Stimulated activated CD8-positive, alpha-beta memory T cell treated with anti-CD3 and anti-CD28 coated beads, Interleukin-4, amount 100 ng/mL, for 48 hours (primary cell): Measurements from ENCODE around the gene VNN1.

Experiments
- DNase-seq: peaks from one replicate; pipeline ENCODE4 v3.0.0-alpha.2; 2020

VNN1 gene, protein sequence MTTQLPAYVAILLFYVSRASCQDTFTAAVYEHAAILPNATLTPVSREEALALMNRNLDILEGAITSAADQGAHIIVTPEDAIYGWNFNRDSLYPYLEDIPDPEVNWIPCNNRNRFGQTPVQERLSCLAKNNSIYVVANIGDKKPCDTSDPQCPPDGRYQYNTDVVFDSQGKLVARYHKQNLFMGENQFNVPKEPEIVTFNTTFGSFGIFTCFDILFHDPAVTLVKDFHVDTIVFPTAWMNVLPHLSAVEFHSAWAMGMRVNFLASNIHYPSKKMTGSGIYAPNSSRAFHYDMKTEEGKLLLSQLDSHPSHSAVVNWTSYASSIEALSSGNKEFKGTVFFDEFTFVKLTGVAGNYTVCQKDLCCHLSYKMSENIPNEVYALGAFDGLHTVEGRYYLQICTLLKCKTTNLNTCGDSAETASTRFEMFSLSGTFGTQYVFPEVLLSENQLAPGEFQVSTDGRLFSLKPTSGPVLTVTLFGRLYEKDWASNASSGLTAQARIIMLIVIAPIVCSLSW

DNA sequence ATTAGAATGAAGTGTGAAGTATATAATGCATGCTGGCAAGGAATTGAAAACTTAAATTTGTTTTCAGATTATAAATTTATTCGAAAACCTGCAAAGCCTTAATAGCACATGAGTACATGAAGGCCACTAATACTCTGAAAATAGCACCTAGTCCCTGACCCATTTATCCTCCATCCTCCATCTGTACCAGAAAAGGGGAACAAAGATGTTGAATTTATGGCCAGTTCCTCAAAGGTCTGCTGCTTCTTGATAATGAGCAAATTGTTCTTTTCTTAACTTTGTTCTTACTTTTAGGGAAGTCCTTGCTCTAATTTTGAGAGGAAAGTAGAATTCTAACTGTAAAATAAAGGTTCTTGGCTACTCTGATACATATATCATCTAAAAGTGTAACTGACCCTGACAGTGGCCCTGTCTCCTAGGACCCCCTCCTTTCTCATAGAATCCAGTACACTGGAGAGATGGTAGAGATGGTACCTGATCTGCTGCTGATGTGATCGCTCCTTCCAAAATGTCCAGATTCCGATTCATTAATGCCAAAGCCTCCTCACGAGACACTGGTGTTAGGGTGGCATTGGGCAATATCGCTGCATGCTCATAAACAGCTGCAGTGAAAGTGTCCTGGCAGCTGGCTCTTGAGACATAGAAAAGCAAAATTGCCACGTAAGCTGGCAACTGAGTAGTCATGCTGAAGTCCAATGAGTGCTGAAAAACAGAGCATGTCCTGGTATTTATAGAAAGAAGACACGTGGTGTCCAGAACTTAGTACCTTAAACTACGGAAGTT lies at the start of gene VNN1:
TSS of gene VNN1 (minus strand) at position 704 of the 783 bp plus-strand sequence. CDS start at position 684, 20 bp downstream.
- DNase-seq: no peak

DNA sequence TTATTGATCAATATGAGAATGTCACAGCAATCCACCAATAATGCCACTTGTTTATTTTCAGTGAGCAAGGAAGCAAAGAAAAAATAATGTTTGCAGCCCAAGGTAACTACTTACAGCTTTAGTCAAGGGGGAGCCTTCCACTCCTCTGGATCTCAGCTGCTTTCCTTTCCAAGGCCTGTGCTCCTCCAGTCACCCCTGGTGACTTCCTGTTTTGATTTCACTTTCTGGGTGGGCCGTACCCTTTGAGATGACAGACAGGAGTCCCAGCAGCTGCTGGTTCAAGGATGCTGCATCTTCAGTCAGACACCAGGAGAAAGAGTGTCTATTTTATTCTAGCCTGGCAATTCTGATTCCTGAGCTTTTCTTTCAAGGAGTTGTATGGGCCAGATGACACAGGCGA lies 49.4 kb upstream of the VNN1 start:
- DNase-seq: peak; percentile 43

DNA sequence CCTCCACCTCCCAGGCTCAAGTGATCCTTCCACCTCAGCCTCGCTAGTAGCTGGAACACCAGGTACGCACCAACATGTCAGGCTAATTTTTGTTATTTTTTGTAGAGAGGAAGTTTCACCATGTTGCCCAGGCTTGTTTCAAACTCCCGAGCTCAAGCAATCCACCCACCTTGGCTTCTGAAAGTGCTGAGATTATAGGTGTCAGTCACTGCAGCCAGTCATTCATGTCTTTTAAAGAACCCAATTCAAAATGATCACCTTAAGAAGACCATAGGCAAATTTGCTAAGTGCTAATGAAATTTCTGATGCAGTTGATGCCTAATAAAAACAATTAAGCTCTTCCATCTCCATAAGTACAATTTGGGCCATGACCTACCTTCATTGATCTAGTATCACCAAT lies 46.4 kb upstream of the VNN1 start:
- no peak for DNase-seq

DNA sequence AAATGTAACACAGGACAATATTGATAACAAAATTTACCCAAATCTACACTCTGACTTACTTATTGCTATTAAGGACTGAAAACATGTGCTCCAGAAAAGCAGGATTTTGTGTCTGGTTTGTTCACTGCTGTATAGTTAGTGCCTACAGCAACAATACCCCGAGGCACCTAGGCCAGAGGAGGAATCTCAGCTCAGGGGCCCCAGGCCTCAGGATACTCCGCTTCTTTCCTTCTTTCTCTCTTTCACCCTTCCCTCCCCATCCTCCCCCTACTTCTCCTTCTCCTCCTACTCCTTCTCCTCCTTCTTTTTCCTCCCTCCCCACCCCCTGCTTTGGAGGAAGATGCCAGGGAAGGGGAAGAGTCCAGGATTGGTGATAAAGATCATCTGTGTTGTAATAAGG lies 44.8 kb upstream of the VNN1 start:
- no peak for DNase-seq

DNA sequence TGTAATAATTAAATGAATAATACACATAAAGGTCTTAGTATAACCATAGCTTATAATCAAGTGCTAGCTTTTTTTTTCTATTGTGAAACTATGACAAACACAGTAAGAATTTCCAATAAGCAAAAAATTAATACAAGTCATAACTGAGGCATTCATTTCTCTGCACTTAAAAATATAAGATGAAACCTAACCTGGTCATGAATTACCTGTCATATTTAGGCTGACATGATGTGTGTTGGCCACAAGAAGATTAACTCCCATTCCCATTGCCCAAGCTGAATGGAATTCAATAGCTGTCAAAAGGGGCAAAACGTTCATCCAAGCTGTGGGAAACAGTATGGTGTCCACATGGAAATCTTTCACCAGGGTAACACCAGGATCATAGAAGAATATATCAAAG lies 38.4 kb upstream of the VNN1 start:
- DNase-seq: no peak

DNA sequence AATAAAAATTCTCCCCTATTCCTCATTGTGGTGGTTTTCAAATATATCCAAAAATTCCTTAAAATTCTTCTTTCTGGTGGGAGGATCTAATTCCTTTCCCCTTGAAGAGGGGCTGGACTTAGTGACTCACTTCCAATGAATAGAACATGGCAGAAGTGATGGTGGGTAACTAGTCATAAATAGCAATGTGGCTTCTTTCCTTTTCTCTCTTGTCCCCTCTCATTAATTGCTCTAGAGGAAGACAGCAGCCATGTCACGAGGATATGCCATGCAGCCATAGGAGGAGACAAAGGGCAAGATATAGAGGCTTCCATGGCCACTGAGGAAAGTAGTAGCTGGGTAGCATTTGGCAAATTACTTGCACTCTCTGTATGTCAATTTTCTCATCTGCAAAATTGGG lies 38.0 kb upstream of the VNN1 start:
- DNase-seq: no peak

DNA sequence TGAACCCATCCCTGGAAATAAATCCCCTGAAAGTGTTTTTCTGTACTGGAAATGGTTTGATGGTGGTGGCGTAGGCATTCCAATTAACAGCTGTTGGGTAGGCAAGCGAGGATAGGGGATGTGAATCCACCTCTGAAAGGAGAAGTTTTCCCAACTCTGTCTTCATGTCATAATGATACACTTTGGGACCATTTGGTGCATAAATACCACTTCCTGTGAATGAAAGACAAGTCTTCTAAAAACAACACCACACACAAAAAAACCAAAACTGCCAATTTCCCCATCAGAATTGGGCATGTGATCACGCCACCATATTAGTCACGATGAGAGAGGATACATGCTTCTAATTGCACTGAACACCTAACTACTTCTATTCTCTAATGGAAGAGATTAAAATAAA lies 37.5 kb upstream of the VNN1 start:
- DNase-seq: no peak

DNA sequence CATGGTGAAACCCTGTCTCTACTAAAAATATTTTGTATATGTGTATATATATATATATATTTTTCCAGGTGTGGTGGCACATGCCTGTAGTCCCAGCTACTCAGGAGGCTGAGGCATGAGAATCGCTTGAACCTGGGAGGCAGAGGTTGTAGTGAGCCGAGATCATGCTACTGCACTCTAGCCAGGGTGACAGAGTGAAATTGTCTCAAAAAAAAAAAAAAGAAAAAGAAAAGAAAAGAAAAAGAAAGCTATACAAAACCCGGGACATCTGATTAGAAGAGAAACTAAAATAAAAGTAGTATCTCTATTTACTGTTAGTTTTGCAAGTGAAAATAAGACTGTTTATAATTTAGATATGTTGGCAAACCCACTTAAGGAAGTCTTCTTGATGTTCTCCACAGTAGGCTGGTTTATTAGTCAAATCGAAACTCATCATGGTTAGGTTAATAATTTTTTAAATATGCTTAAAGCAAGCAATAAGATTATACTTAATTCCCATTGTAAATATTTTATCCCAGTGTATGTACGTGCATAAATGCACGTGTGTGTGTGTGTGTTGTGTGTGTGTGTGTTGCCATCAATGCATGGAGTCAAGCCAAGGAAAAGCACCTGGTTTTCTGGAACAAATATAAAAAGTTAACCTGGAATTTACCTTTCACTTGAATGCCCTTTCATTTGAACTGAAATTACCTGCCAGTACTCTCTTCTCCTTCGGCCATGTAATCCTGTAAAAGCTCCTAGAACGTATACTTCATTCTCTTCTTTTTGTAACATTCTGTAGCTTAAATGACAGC lies 36.8 kb upstream of the VNN1 start:
- no peak for DNase-seq

DNA sequence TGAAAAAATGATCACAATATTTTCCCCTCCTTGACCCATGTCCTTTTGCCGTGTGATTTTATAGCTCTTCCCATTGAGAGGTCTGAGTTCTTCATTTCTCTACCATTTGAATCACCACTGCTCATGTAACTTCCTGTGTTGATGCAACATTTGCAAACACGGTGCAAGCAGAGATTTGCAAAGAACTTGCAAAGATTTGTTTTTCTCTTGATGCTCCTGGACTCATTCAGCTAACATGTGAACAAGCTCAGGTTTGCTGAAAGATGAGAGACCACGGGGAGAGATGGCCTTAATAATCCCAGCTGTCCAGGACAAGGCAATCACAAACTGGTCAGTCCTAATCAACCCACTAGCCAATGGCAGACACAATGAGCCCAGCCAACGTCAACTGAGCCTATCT lies 35.3 kb upstream of the VNN1 start:
- no peak for DNase-seq

DNA sequence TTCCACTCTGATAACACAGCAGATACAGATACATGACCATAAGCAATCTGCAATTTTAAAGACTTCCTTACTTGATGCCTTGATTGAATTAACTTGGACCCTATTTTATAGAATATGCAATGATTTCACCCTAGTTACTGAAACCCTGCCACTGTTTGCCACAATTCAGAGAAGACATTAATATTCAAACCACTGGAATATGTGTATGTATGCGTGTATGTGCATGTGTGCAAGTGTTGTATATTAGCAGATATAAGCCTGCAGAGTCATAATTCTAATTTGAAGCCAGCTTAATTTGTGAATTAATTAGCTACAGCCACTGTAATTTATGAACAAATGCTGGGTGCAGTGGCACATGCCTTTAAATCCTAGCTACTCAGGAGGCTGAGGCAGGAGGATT lies 34.6 kb upstream of the VNN1 start:
- DNase-seq: no peak

DNA sequence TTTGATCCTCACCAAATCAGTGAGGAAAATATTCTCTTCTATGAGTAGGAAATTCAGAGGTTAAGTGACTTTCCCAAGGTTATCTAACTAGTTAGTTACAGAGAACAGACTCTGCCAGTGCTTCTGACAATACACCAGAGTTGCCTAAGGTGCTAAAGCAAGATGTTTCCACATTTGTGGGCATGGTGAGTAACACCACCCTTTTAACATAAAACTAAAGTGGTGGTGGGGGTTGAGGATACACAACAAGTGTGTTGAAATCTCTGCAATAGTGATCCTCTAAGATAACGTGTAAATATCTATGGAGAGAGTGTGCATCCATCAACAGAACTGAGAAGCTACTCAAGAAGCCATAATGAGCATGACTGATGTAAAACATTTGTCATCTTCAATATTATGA lies 32.2 kb upstream of the VNN1 start:
- no peak for DNase-seq

DNA sequence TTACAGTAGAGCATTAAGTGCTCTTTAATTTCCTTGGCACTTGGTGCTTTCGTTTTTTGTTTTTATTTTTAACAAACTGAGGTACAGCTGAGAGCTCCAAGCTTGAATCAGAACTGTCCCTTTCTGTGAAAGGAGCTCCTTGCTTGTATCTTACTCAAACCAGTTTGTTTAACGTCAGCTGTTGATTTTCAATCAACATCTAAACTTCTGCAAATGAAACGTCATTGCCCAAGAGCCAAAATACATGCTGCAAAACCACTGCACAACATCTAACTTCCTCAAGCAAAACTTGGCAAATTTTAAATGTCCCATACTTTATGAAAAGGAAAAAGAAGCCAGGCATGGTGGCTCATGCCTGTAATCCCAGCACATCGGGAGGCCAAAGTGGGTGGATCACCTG lies 28.6 kb upstream of the VNN1 start:
- no peak for DNase-seq

DNA sequence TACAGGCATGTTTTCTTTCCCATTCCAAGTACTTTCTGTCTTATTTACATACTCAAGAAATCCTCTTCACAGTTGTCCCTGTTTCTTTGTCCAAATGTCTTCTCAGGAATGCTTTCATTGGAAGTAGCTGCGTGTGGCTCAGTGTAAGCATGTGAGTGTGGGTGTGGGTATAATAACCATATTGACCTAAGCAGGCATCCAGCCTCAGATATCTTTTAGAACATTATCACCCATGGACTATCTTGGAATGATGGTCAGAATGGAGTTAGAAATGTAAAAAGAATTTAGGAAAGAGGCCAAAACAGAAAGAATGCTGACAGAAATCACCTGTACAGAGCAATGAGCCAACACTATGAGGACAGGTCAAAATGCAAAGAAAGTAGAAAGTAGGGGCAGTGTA lies 27.4 kb upstream of the VNN1 start:
- no peak for DNase-seq

DNA sequence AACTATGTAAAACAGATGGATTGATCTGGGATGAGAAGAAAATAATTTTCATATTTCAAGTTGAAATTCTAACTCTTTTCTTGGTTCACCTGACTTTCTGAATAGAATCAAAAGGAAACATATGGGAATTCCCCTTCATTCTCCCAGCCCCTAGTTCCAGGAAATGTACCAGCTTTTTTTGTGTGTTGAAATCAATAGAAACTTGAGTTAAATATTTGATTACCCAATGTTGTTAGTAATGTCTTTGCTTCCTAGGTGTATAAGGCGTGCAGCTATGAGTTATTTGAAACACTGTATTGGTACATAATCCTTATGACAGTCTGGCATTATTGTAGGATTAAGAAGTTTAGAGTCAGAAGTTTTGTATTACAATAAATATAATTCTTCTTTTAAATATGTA lies 22.4 kb upstream of the VNN1 start:
- no peak for DNase-seq

DNA sequence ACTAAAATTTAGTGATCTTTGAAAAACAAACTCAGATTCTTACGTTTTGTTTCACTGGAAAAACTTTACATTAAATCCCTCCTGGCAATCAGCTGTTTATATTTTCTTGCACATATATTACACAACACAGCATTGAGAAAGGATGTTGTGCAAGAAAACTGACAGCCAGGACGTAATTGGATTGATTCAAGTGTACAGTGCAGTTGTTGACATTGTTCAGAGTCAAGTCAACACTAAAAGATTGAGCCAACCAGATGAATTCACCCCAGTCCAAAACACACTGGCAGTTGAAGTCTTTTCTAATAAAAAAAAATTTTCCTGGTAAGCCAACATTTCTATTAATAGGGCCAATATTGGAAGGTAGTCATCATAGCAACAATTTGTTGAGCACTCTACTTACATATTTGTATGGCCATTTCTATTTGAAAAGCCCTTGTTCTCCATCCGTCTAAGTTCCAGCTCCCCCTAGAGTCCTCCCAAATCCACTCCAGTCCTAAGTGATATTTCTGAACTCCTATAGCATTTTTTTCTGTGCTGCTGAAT lies 20.9 kb upstream of the VNN1 start:
- no peak for DNase-seq

DNA sequence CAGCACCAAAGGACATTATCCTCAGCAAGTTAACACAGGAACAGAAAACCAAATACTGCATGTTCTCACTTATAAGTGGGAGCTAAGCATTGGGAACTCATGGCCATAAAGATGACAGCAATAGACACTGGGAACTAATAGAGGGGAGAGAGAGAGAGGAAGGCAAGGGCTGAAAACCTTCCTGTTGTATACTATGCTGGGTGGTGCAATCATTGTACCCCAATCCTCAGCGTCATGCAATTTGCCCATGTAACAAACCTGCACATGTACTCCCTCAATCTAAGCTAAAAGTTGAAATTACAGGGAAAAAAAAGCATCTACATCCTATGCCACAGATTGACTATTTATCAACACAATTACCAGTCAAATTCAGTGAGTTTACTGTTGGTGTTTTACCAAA lies 20.0 kb upstream of the VNN1 start:
- DNase-seq: no peak

DNA sequence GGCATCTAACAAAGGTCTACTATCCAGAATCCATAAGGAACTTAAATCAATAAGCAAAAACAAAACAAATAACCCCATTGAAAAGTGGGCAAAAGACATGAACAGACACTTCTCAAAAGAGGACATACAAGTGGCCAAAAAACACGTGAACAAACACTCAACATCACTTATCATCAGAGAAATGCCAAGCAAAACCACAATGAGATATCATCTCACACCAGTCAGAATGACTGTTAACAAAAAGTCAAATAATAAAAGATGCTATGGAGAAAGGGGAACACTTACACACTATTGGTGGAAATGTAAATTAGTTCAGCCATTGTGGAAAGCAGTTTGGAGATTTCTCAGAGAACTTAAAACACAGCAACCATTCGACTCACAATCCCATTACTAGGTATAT lies 19.4 kb upstream of the VNN1 start:
- no peak for DNase-seq

DNA sequence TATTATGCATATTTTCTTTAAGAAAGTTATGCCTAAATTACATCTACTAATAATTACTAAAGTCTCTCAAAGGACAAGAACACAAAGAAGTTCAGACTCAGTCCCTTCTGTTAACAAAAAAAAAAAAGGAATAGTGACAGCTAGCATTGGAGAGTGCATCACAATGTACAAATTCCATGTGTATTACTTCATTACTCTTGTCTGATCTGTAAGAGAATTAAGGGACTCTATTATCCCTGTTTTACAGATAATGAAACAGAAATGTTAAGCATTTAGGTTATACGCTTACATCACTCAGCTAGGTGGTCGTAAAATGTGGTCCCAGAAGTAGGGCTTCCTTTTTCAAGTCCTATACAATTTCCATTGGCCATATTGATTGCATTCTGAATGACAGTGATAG lies 17.2 kb upstream of the VNN1 start:
- DNase-seq: no peak

DNA sequence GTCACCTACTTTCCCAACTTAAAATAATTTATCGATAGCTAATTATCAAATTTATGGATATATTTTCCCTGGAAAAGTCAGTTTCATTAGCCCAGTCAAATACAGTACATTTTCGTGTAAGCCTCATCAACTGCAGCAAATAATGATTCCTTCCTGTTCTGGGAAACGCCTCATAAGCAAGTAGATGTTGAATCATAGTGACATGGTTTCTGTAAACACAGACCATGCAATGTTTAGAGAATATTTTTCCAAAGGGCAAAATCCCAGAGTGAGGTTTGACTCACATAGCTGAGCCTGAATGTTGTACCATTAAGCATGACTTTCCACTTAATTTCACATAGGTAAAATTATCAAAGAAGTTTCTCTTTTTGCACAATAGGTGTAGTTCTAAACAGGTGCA lies 16.7 kb upstream of the VNN1 start:
- DNase-seq: no peak

DNA sequence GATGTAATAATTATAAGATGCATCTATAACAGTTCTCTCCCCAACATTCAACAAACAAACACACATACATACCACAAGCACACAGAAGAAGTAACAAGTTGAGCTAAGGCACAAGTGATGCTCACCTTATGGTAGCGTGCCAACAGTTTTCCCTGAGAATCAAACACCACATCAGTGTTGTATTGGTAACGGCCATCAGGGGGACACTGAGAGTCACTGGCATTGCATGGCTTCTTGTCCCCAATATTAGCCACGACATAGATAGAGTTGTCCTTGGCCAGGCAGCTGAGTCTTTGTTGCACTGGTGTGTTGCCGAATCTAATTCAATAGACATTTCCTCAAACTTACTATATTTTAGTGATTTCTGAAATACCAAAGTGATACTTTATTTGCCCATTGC lies 14.8 kb upstream of the VNN1 start:
- no peak for DNase-seq

DNA sequence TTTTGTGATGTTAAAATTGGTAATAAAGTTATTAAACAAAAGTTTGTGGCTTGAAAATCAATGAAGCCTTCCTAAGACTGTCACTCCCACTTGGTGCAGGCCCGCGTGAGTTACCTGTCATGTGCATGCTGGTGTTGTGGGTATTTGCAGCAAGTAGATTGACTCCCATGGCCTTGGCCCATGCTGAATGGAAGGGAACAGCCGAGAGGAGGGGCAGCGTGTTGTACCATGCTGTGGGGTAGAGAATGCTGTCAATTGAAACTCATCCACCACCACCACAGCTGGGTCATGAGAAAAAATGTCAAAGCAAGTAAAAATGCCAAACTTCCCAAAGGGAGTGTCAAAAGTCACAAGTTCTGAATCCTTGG lies 12.7 kb upstream of the VNN1 start:
- no peak for DNase-seq

DNA sequence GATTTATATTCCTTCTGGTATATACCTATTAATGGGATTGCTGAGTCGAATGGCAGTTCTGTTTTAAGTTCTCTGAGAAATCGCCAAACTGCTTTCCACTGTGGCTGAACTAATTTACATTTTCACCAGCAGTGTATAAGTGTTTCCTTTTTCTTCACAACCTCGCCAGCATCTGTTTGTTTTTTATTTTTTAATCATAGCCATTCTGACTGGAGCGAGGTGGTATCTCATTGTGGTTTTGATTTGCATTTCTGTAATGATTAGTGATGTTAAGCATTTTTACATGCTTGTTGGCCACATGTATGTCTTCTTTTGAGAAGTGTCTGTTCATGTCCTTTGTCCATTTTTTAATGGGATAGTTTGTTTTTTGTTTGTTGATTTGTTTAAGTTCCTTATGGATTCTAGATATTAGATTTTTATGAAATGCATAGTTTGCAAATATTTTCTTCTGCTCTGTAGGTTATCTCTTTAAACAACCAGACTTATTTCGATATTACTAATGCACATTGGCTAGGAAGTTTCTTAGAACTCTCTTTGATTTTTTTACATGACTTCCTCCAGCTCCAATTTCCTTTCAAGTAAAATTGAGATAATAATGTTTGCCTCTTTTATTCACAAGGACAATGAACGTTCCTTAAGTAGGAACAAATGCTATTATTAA lies 12.2 kb upstream of the VNN1 start:
- no peak for DNase-seq

DNA sequence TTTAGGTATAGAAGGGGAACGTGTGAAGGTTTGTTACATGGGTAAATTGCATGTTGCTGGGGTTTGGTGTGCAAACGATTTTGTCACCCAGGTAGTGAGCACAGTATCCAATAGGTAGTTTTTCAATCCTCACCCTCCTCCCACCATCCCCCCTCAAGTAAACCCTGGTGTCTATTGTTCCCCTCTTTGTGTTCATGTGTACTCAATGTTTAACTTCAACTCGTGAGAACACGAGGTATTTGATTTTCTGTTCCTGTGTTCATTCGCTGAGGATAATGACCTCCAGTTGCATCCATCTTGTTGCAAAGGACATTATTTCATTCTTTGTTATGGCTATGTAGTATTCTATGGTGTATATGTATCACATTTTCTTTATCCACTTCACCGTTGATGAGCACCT lies 11.6 kb upstream of the VNN1 start:
- DNase-seq: no peak
